ENCODE data around the gene IGF2R. TPM values are rescaled to one million over a fixed set of nuclear protein-coding genes. Genes with fewer than 3 reads are reported as not detected.
A peak's percentile ranks its signal among the peaks of the same experiment; 100 is the strongest.

The IGF2R gene
- polyA plus RNA-seq, 1 donor: 81.5 TPM

DNA sequence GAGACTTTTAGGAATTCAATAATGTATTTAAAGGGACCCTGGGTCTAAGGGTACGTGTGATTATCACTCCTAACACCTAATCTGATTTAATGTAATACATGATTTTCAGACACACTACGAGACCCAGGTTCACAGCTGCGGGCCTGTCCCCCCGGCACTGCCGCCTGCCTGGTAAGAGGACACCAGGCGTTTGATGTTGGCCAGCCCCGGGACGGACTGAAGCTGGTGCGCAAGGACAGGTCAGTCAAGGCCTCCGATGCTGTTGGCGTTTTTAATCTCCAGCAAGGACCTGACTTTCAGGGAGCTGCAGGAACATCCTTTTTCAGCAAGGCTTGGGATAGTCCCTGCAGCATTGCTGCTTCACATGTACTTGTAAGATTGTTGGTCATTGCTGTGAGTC lies 58.2 kb downstream of the IGF2R start:
- H3K4me3 ChIP-seq (ENCODE audit: low read length): no peak overlapping the region
- H3K9me3 ChIP-seq (ENCODE audit: control insufficient read depth, low read depth, low read length): no peaks in the 10 kb centered on the region
- H3K36me3 ChIP-seq (ENCODE audit: control insufficient read depth, insufficient read depth, low read length): peaks cover 75% of the 10 kb centered on the region
- no peaks in the 10 kb centered on the region for H3K4me1 ChIP-seq (ENCODE audit: control insufficient read depth, insufficient read depth, low read length)
- no peak overlapping the region for H3K27ac ChIP-seq (ENCODE audit: low read length)
- WGBS (ENCODE audit: insufficient coverage, low lambda C conversion rate): no CpG with 5 or more reads among the region's 11 CpGs
- no peaks in the 10 kb centered on the region for H3K27me3 ChIP-seq (ENCODE audit: control insufficient read depth, insufficient read depth, low read length)
- DNase-seq: no peak

- no peak for DNase-seq
- H3K9me3 ChIP-seq (ENCODE audit: control insufficient read depth, low read depth, low read length): no peaks in the 10 kb centered on the region
- no peaks in the 10 kb centered on the region for H3K4me1 ChIP-seq (ENCODE audit: control insufficient read depth, insufficient read depth, low read length)
- peaks cover 80% of the 10 kb centered on the region for H3K36me3 ChIP-seq (ENCODE audit: control insufficient read depth, insufficient read depth, low read length)
- H3K27ac ChIP-seq (ENCODE audit: low read length): no peak overlapping the region
- H3K27me3 ChIP-seq (ENCODE audit: control insufficient read depth, insufficient read depth, low read length): no peaks in the 10 kb centered on the region
- no CpG with 5 or more reads among the region's 10 CpGs for WGBS (ENCODE audit: insufficient coverage, low lambda C conversion rate)
- no peak overlapping the region for H3K4me3 ChIP-seq (ENCODE audit: low read length)
These were observed 59.0 kb downstream of the IGF2R start for GRCh38 chr6:160027931-160028330.

DNA sequence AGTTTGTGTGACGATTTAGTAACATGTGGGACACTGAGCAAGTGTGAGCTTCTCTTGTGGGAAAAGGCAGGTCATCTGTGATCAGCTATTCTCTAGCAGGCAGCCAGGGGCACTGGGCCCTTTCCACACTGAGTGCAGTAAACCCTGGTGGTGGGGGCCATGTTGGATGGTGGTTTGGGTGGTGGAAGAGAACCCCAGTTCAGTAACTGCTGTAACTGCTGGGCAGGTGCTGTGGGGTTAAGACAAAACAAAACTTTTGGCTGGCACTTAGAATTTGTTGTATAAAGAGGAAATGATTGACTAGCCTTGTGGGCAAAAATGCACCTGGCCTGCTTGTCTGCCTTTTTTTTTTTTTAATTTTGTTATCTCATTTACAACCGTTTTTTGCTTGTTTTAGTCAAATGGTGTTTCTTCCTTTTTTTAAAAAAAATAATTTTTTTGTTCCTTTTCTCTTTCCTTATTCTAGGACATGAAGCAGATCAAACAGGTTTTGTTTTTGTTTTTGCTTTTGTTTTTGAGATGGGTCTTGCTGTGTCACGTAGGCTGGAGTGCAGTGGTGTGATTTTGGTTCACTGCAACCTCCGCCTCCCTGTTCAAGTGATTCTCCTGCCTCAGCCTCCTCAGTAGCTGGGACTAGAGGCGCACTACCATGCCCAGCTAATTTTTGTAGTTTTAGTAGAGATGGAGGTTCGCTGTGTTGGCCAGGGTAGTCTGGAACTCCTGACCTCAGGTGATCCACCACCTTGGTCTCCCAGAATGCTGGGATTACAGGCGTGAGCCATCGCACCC lies 59.8 kb downstream of the IGF2R start:
- peaks cover 78% of the 10 kb centered on the region for H3K36me3 ChIP-seq (ENCODE audit: control insufficient read depth, insufficient read depth, low read length)
- no peaks in the 10 kb centered on the region for H3K27me3 ChIP-seq (ENCODE audit: control insufficient read depth, insufficient read depth, low read length)
- WGBS (ENCODE audit: insufficient coverage, low lambda C conversion rate): 22% methylated on average over 1 of the region's 8 CpGs
- H3K27ac ChIP-seq (ENCODE audit: low read length): no peak overlapping the region
- H3K4me3 ChIP-seq (ENCODE audit: low read length): no peak overlapping the region
- H3K4me1 ChIP-seq (ENCODE audit: control insufficient read depth, insufficient read depth, low read length): no peaks in the 10 kb centered on the region
- DNase-seq: no peak
- H3K9me3 ChIP-seq (ENCODE audit: control insufficient read depth, low read depth, low read length): no peaks in the 10 kb centered on the region

DNA sequence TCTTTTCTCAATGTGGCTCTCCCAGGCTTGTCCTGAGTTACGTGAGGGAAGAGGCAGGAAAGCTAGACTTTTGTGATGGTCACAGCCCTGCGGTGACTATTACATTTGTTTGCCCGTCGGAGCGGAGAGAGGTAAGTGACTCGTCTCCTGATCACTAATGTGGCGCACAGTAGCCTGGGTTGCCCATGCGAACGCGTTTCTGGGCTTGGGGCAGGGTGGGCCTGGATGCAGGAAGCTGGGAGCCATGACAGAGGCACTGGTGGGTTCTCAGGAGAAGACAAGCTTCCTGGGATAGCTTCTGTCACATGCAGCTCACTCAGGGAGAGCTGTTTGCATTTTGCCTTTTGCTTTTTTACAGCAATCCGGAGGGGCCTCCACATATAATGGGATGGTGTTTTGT lies 60.6 kb downstream of the IGF2R start:
- Histone ChIP-seq H3K27me3 (ENCODE audit: control insufficient read depth, insufficient read depth, low read length) (no peaks in the 10 kb centered on the region), H3K9me3 (ENCODE audit: control insufficient read depth, low read depth, low read length) (no peaks in the 10 kb centered on the region), H3K36me3 (ENCODE audit: control insufficient read depth, insufficient read depth, low read length) (peaks cover 79% of the 10 kb centered on the region), H3K4me1 (ENCODE audit: control insufficient read depth, insufficient read depth, low read length) (no peaks in the 10 kb centered on the region), H3K27ac (ENCODE audit: low read length) (peak overlapping the region; percentile 63), H3K4me3 (ENCODE audit: low read length) (no peak overlapping the region)
- DNase-seq: no peak
- no CpG with 5 or more reads among the region's 11 CpGs for WGBS (ENCODE audit: insufficient coverage, low lambda C conversion rate)

GRCh38 chr6:160030103-160030502 lies 61.2 kb downstream of the IGF2R start:
- peak overlapping the region; percentile 68 for H3K27ac ChIP-seq (ENCODE audit: low read length)
- no peaks in the 10 kb centered on the region for H3K27me3 ChIP-seq (ENCODE audit: control insufficient read depth, insufficient read depth, low read length)
- DNase-seq: peak; percentile 80 to 85
- no peak overlapping the region for H3K4me3 ChIP-seq (ENCODE audit: low read length)
- no peaks in the 10 kb centered on the region for H3K9me3 ChIP-seq (ENCODE audit: control insufficient read depth, low read depth, low read length)
- peaks cover 79% of the 10 kb centered on the region for H3K36me3 ChIP-seq (ENCODE audit: control insufficient read depth, insufficient read depth, low read length)
- no CpG with 5 or more reads among the region's 5 CpGs for WGBS (ENCODE audit: insufficient coverage, low lambda C conversion rate)
- H3K4me1 ChIP-seq (ENCODE audit: control insufficient read depth, insufficient read depth, low read length): no peaks in the 10 kb centered on the region

DNA sequence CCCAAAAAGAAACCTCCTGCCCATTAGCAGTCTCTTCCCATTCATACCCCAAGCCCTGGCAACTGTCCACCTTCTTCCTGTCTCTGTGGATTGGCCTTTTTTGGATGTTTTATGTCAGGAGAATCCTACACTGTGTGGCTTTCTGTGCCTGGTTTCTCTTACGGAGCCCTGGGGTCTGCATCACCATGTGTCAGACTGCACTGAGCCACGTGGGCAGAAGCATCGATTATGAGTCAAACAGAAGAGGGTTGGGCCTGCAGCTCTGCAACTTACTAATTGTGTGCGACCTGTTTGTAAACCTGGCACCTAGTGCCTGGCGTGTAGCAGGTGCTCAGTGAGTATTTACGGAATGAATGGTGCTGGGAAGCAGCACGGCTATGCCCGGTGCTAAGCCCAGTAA lies 62.6 kb downstream of the IGF2R start:
- Histone ChIP-seq H3K36me3 (ENCODE audit: control insufficient read depth, insufficient read depth, low read length) (peaks cover 85% of the 10 kb centered on the region), H3K27ac (ENCODE audit: low read length) (no peak overlapping the region), H3K27me3 (ENCODE audit: control insufficient read depth, insufficient read depth, low read length) (no peaks in the 10 kb centered on the region), H3K4me1 (ENCODE audit: control insufficient read depth, insufficient read depth, low read length) (no peaks in the 10 kb centered on the region), H3K4me3 (ENCODE audit: low read length) (no peak overlapping the region), H3K9me3 (ENCODE audit: control insufficient read depth, low read depth, low read length) (no peaks in the 10 kb centered on the region)
- no peak for DNase-seq
- WGBS (ENCODE audit: insufficient coverage, low lambda C conversion rate): no CpG with 5 or more reads among the region's 8 CpGs

- Histone ChIP-seq H3K4me3 (ENCODE audit: low read length) (no peak overlapping the region), H3K27me3 (ENCODE audit: control insufficient read depth, insufficient read depth, low read length) (no peaks in the 10 kb centered on the region), H3K4me1 (ENCODE audit: control insufficient read depth, insufficient read depth, low read length) (no peaks in the 10 kb centered on the region), H3K27ac (ENCODE audit: low read length) (no peak overlapping the region), H3K9me3 (ENCODE audit: control insufficient read depth, low read depth, low read length) (no peaks in the 10 kb centered on the region), H3K36me3 (ENCODE audit: control insufficient read depth, insufficient read depth, low read length) (peaks cover 84% of the 10 kb centered on the region)
- 100% methylated on average over 2 of the region's 11 CpGs for WGBS (ENCODE audit: insufficient coverage, low lambda C conversion rate)
- DNase-seq: no peak
These were observed 63.0 kb downstream of the IGF2R start for GRCh38 chr6:160031871-160032270.

DNA sequence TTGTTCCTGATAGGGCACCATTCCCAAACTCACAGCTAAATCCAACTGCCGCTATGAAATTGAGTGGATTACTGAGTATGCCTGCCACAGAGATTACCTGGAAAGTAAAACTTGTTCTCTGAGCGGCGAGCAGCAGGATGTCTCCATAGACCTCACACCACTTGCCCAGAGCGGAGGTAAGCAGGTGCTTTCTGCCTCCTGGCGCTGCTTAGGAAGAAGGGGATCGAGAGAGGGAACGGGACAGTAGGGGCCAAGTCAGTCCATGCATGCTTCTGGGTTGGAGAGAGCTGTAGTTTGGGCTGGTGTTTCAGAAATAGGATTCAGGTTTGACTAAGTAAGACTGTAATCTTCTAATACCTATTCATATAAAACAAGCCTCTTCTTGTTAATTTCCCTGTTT lies 63.7 kb downstream of the IGF2R start:
- H3K9me3 ChIP-seq (ENCODE audit: control insufficient read depth, low read depth, low read length): no peaks in the 10 kb centered on the region
- peaks cover 81% of the 10 kb centered on the region for H3K36me3 ChIP-seq (ENCODE audit: control insufficient read depth, insufficient read depth, low read length)
- 100% methylated on average over 1 of the region's 7 CpGs for WGBS (ENCODE audit: insufficient coverage, low lambda C conversion rate)
- no peak overlapping the region for H3K4me3 ChIP-seq (ENCODE audit: low read length)
- H3K4me1 ChIP-seq (ENCODE audit: control insufficient read depth, insufficient read depth, low read length): no peaks in the 10 kb centered on the region
- DNase-seq: no peak
- H3K27ac ChIP-seq (ENCODE audit: low read length): no peak overlapping the region
- H3K27me3 ChIP-seq (ENCODE audit: control insufficient read depth, insufficient read depth, low read length): no peaks in the 10 kb centered on the region

DNA sequence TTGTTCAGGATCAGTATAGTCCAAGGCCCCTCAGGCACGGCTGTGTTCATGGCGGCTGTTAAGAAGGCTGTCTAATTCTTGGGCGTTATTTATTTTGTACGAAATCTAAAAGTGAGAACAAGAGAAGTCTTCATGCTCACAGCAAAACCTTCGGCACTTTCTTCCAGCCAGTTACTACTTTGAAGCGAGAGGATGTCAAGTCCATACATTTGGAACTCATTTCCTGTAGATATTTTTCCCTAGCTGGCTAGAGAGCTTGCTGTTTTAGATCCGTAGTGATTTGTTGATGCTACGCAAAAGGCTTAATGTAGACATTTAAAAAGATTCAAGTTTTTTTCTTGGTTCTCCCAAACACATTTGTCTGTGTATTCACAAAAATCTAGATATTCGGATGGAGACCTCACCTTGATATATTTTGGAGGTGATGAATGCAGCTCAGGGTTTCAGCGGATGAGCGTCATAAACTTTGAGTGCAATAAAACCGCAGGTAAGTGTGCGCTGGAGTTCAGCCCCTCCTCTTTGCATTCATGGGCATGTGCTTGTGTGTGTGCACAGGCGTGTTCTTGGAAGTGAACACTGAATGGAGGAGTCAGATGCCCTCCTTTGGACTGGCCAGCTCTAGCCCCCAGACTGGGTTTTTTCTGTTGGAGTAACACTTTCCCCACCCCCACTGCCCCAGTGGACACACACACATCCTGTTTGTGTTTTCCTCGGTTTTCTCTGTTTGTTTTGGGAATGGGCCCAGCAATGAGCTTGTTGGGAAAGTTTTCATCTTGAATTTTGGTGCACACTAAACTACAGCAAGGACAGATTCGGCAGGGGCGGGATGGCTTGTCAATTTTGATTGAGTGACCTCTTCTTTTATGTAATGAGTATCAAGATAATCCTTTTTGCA lies 65.4 kb downstream of the IGF2R start:
- Histone ChIP-seq H3K27ac (ENCODE audit: low read length) (no peak overlapping the region), H3K4me3 (ENCODE audit: low read length) (no peak overlapping the region), H3K27me3 (ENCODE audit: control insufficient read depth, insufficient read depth, low read length) (no peaks in the 10 kb centered on the region), H3K36me3 (ENCODE audit: control insufficient read depth, insufficient read depth, low read length) (peaks cover 75% of the 10 kb centered on the region), H3K9me3 (ENCODE audit: control insufficient read depth, low read depth, low read length) (no peaks in the 10 kb centered on the region), H3K4me1 (ENCODE audit: control insufficient read depth, insufficient read depth, low read length) (no peaks in the 10 kb centered on the region)
- WGBS (ENCODE audit: insufficient coverage, low lambda C conversion rate): 80% methylated on average over 1 of the region's 17 CpGs
- no peak for DNase-seq

DNA sequence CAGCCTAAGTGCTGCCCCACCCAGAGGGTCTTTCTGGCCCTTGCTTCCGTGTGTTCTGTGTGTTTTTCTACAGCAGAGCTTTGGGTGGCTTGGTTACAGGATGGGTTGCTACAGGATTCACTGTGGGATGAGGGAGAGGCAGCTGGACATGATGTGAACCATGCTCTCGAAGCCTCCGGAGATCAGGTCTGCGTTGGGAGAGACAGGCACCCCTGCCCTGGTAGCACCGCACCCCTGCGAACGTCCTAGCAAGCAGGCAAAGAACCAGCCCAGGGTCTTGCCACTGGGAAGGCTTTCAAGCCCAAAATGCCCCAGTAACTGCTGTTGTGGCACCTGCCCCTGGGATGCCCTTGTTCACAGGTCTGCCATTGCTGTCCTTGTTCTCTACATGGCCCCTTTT lies 66.4 kb downstream of the IGF2R start:
- H3K27me3 ChIP-seq (ENCODE audit: control insufficient read depth, insufficient read depth, low read length): no peaks in the 10 kb centered on the region
- H3K36me3 ChIP-seq (ENCODE audit: control insufficient read depth, insufficient read depth, low read length): peaks cover 76% of the 10 kb centered on the region
- H3K4me3 ChIP-seq (ENCODE audit: low read length): no peak overlapping the region
- WGBS (ENCODE audit: insufficient coverage, low lambda C conversion rate): no CpG with 5 or more reads among the region's 7 CpGs
- H3K4me1 ChIP-seq (ENCODE audit: control insufficient read depth, insufficient read depth, low read length): no peaks in the 10 kb centered on the region
- H3K9me3 ChIP-seq (ENCODE audit: control insufficient read depth, low read depth, low read length): no peaks in the 10 kb centered on the region
- DNase-seq: no peak
- no peak overlapping the region for H3K27ac ChIP-seq (ENCODE audit: low read length)
